ENCODE data around the gene CGRRF1.

The CGRRF1 gene

DNA sequence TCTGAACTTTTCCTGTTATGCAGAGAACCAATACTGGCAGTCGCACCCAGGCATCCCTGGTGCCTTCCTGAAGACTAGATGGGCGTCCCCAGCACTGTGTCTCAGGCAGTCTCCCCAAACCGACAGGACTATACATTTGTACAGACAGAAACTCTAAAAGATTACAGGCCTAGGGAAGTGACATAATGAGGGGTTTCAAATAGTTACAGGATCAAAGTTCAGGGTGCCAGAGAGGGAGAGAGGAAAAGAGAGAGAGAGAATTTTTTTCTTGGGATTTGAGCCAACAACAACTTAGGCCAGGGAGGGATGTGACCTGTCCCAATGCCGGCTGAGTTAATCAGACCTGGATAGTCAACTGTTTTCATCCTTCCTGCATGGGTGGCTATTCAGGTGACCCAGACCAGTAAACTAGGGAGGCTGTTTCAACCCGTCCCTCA, 11.6 kb upstream of the CGRRF1 start:
- Histone ChIP-seq H3K27ac (ENCODE audit: low read length, poor library complexity, severe bottlenecking) (no peak overlapping the region), H3K4me2 (ENCODE audit: low read length, poor library complexity, severe bottlenecking) (no peak overlapping the region), H3K4me1 (ENCODE audit: control insufficient read depth, insufficient read depth, low read depth, low read length) (no peaks in the 10 kb centered on the region), H4K91ac (ENCODE audit: low read length) (no peak overlapping the region), H2BK120ac (ENCODE audit: low read depth, low read length) (no peak overlapping the region), H2AK5ac (ENCODE audit: low read length, severe bottlenecking) (no peak overlapping the region), H3K9me3 (ENCODE audit: control insufficient read depth, low read length) (no peaks in the 10 kb centered on the region), H3K14ac (ENCODE audit: low read length in 2 of 2) (no peak overlapping the region), H3K4me3 (ENCODE audit: insufficient read depth in 1 of 2, low read depth in 1 of 2, low read length in 2 of 2) (no peak overlapping the region), H3K27me3 (ENCODE audit: control insufficient read depth in 1 of 2, insufficient read depth in 1 of 2, low read length in 2 of 2) (peaks cover 0 to 6% of the 10 kb centered on the region in 2 experiments), H3K9ac (ENCODE audit: low read length) (no peak overlapping the region), H2BK15ac (ENCODE audit: low read depth, poor library complexity, severe bottlenecking) (no peak overlapping the region), H3K36me3 (ENCODE audit: control insufficient read depth in 1 of 2, insufficient read depth in 2 of 2, low read depth in 1 of 2, low read length in 2 of 2) (no peaks in the 10 kb centered on the region), H2BK12ac (ENCODE audit: low read length in 2 of 2) (no peak overlapping the region), H3K4ac (ENCODE audit: low read depth in 1 of 2, low read length in 2 of 2) (no peak overlapping the region), H2BK5ac (ENCODE audit: low read depth, low read length, poor library complexity, severe bottlenecking) (no peak overlapping the region), H3K23ac (ENCODE audit: low read length in 2 of 2) (no peak overlapping the region), H3K79me1 (replicated peaks; ENCODE audit: low read length, poor library complexity, severe bottlenecking) (no peaks in the 10 kb centered on the region), H3K18ac (ENCODE audit: low read depth in 1 of 2, low read length in 2 of 2) (no peak overlapping the region), H4K8ac (ENCODE audit: low read length) (no peak overlapping the region), H2AFZ (ENCODE audit: low read depth, low read length) (no peak overlapping the region)
- DNase-seq: no peak
- WGBS: 77% methylated on average over 4 of the region's 5 CpGs

DNA sequence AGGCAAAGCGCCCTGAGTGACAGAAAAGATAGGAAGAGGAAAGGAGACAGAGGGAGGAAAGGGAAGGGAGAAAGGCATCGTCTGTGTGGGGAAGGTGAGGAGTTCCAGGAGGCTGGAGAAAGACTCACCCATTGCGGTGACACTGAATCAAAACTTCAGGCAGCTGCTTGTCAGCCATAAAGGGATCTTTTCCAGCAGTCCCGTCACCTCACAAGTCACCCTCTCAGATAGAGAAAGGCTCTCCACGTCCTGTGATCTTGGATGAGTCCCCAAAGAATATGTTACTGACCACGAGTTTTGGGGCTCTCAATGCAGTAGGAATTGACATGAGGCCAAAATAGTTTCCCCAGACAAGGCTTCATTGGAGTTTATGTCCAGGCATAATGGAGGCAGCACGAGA, 11.1 kb upstream of the CGRRF1 start:
- Histone ChIP-seq H3K4me3 (ENCODE audit: insufficient read depth in 1 of 2, low read depth in 1 of 2, low read length in 2 of 2) (no peak overlapping the region), H3K4me1 (ENCODE audit: control insufficient read depth, insufficient read depth, low read depth, low read length) (no peaks in the 10 kb centered on the region), H2BK15ac (ENCODE audit: low read depth, poor library complexity, severe bottlenecking) (no peak overlapping the region), H2AFZ (ENCODE audit: low read depth, low read length) (no peak overlapping the region), H3K4me2 (ENCODE audit: low read length, poor library complexity, severe bottlenecking) (no peak overlapping the region), H4K8ac (ENCODE audit: low read length) (no peak overlapping the region), H2BK120ac (ENCODE audit: low read depth, low read length) (no peak overlapping the region), H3K14ac (ENCODE audit: low read length in 2 of 2) (no peak overlapping the region), H4K91ac (ENCODE audit: low read length) (no peak overlapping the region), H3K9ac (ENCODE audit: low read length) (no peak overlapping the region), H3K4ac (ENCODE audit: low read depth in 1 of 2, low read length in 2 of 2) (no peak overlapping the region), H3K79me1 (replicated peaks; ENCODE audit: low read length, poor library complexity, severe bottlenecking) (no peaks in the 10 kb centered on the region), H3K27ac (ENCODE audit: low read length, poor library complexity, severe bottlenecking) (no peak overlapping the region), H3K9me3 (ENCODE audit: control insufficient read depth, low read length) (no peaks in the 10 kb centered on the region), H2BK5ac (ENCODE audit: low read depth, low read length, poor library complexity, severe bottlenecking) (no peak overlapping the region), H3K18ac (ENCODE audit: low read depth in 1 of 2, low read length in 2 of 2) (no peak overlapping the region), H3K36me3 (ENCODE audit: control insufficient read depth in 1 of 2, insufficient read depth in 2 of 2, low read depth in 1 of 2, low read length in 2 of 2) (no peaks in the 10 kb centered on the region), H2AK5ac (ENCODE audit: low read length, severe bottlenecking) (no peak overlapping the region), H2BK12ac (ENCODE audit: low read length in 2 of 2) (no peak overlapping the region), H3K27me3 (ENCODE audit: control insufficient read depth in 1 of 2, insufficient read depth in 1 of 2, low read length in 2 of 2) (peaks cover 0 to 6% of the 10 kb centered on the region in 2 experiments), H3K23ac (ENCODE audit: low read length in 2 of 2) (no peak overlapping the region)
- no peak for DNase-seq
- 74% methylated on average over 4 of the region's 7 CpGs for WGBS

GRCh38 chr14:54500744-54501143, 9.0 kb upstream of the CGRRF1 start:
- no peak overlapping the region for H3K14ac ChIP-seq (ENCODE audit: low read length in 2 of 2)
- no peak overlapping the region for H3K4ac ChIP-seq (ENCODE audit: low read depth in 1 of 2, low read length in 2 of 2)
- H2AFZ ChIP-seq (ENCODE audit: low read depth, low read length): no peak overlapping the region
- H3K9ac ChIP-seq (ENCODE audit: low read length): no peak overlapping the region
- no peak overlapping the region for H2BK12ac ChIP-seq (ENCODE audit: low read length in 2 of 2)
- no peaks in the 10 kb centered on the region for H3K79me1 ChIP-seq (replicated peaks; ENCODE audit: low read length, poor library complexity, severe bottlenecking)
- no peak overlapping the region for H3K4me3 ChIP-seq (ENCODE audit: insufficient read depth in 1 of 2, low read depth in 1 of 2, low read length in 2 of 2)
- H3K36me3 ChIP-seq (ENCODE audit: control insufficient read depth in 1 of 2, insufficient read depth in 2 of 2, low read depth in 1 of 2, low read length in 2 of 2): no peaks in the 10 kb centered on the region
- no peak overlapping the region for H3K4me2 ChIP-seq (ENCODE audit: low read length, poor library complexity, severe bottlenecking)
- no peak overlapping the region for H3K27ac ChIP-seq (ENCODE audit: low read length, poor library complexity, severe bottlenecking)
- no peak overlapping the region for H3K18ac ChIP-seq (ENCODE audit: low read depth in 1 of 2, low read length in 2 of 2)
- H2AK5ac ChIP-seq (ENCODE audit: low read length, severe bottlenecking): no peak overlapping the region
- no peak overlapping the region for H2BK15ac ChIP-seq (ENCODE audit: low read depth, poor library complexity, severe bottlenecking)
- H3K4me1 ChIP-seq (ENCODE audit: control insufficient read depth, insufficient read depth, low read depth, low read length): no peaks in the 10 kb centered on the region
- no peak overlapping the region for H2BK120ac ChIP-seq (ENCODE audit: low read depth, low read length)
- H3K9me3 ChIP-seq (ENCODE audit: control insufficient read depth, low read length): no peaks in the 10 kb centered on the region
- no peak for DNase-seq
- H4K8ac ChIP-seq (ENCODE audit: low read length): no peak overlapping the region
- peaks cover 0 to 6% of the 10 kb centered on the region in 2 experiments for H3K27me3 ChIP-seq (ENCODE audit: control insufficient read depth in 1 of 2, insufficient read depth in 1 of 2, low read length in 2 of 2)
- H4K91ac ChIP-seq (ENCODE audit: low read length): no peak overlapping the region
- no peak overlapping the region for H2BK5ac ChIP-seq (ENCODE audit: low read depth, low read length, poor library complexity, severe bottlenecking)
- H3K23ac ChIP-seq (ENCODE audit: low read length in 2 of 2): no peak overlapping the region
- 88% methylated on average over 3 of the region's 3 CpGs for WGBS

DNA sequence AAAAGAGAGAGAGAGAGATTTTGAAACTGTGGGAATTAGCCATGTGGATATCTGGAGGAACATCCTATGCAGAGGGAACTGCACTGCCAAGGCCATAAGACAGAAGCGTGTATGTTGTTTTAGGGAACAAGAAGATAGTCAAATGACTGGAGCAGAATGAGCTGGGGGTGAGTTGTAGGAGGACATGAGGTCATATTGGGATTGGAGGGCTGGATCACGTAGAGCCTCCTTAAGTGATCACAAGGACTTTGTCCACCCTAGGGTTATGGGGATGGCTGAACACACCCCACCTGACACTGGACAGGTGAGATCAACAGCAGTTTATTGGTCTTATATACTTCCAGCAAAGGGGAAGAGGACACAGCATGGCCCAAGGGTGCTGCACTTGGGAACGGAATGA, 8.2 kb upstream of the CGRRF1 start:
- Histone ChIP-seq H3K79me1 (replicated peaks; ENCODE audit: low read length, poor library complexity, severe bottlenecking) (no peaks in the 10 kb centered on the region), H2AK5ac (ENCODE audit: low read length, severe bottlenecking) (no peak overlapping the region)
- 98% methylated on average over 3 of the region's 3 CpGs for WGBS

More for the DNA sequence above, 8.2 kb upstream of the CGRRF1 start:
- Histone ChIP-seq H3K9ac (ENCODE audit: low read length) (no peak overlapping the region), H3K27me3 (ENCODE audit: control insufficient read depth in 1 of 2, insufficient read depth in 1 of 2, low read length in 2 of 2) (peaks cover 0 to 6% of the 10 kb centered on the region in 2 experiments), H2BK15ac (ENCODE audit: low read depth, poor library complexity, severe bottlenecking) (no peak overlapping the region), H4K8ac (ENCODE audit: low read length) (no peak overlapping the region), H3K4me1 (ENCODE audit: control insufficient read depth, insufficient read depth, low read depth, low read length) (no peaks in the 10 kb centered on the region), H3K14ac (ENCODE audit: low read length in 2 of 2) (no peak overlapping the region), H3K18ac (ENCODE audit: low read depth in 1 of 2, low read length in 2 of 2) (no peak overlapping the region), H3K27ac (ENCODE audit: low read length, poor library complexity, severe bottlenecking) (no peak overlapping the region), H2AFZ (ENCODE audit: low read depth, low read length) (no peak overlapping the region), H3K4me2 (ENCODE audit: low read length, poor library complexity, severe bottlenecking) (no peak overlapping the region), H3K9me3 (ENCODE audit: control insufficient read depth, low read length) (no peaks in the 10 kb centered on the region), H2BK5ac (ENCODE audit: low read depth, low read length, poor library complexity, severe bottlenecking) (no peak overlapping the region), H2BK12ac (ENCODE audit: low read length in 2 of 2) (no peak overlapping the region), H3K4me3 (ENCODE audit: insufficient read depth in 1 of 2, low read depth in 1 of 2, low read length in 2 of 2) (no peak overlapping the region), H3K23ac (ENCODE audit: low read length in 2 of 2) (no peak overlapping the region), H4K91ac (ENCODE audit: low read length) (peak overlapping the region; percentile 21), H2BK120ac (ENCODE audit: low read depth, low read length) (no peak overlapping the region), H3K36me3 (ENCODE audit: control insufficient read depth in 1 of 2, insufficient read depth in 2 of 2, low read depth in 1 of 2, low read length in 2 of 2) (no peaks in the 10 kb centered on the region), H3K4ac (ENCODE audit: low read depth in 1 of 2, low read length in 2 of 2) (no peak overlapping the region)
- no peak for DNase-seq
